GM23248 (cell line): Measurements from ENCODE around the gene VAV2. TPM values are rescaled to one million over a fixed set of nuclear protein-coding genes. Genes with fewer than 3 reads are reported as not detected.

Source experiments
- DNase-seq: peaks from one replicate; pipeline ENCODE4 v3.0.0-alpha.2; 2015
- H2AFZ ChIP-seq: fragments of 200-600 bp; sonication (generic); 2 replicates; pipeline ENCODE4 v1.6.1; 2016; ENCODE audit warnings: antibody characterized with exemption
- H3F3A ChIP-seq: fragments of 200-600 bp; sonication (generic); 2 replicates; pipeline ENCODE4 v1.6.1; 2016; ENCODE audit warnings: mild to moderate bottlenecking, antibody characterized with exemption, mixed run types; ENCODE audit not compliant: insufficient read depth
- H3K27ac ChIP-seq: fragments of 200-600 bp; sonication (generic); 2 replicates; pipeline ENCODE4 v1.5.1; 2016; ENCODE audit warnings: mild to moderate bottlenecking
- H3K27me3 ChIP-seq: fragments of 200-600 bp; sonication (generic); replicated peaks from 2 replicates; pipeline ENCODE4 v1.6.1; 2016; ENCODE audit warnings: mild to moderate bottlenecking; ENCODE audit not compliant: insufficient read depth
- H3K36me3 ChIP-seq: fragments of 200-600 bp; sonication (generic); 2 replicates; pipeline ENCODE4 v1.6.1; 2016; ENCODE audit warnings: low read depth, mild to moderate bottlenecking
- H3K4me1 ChIP-seq: fragments of 200-600 bp; sonication (generic); 2 replicates; pipeline ENCODE4 v1.6.1; 2016; ENCODE audit warnings: mild to moderate bottlenecking; ENCODE audit not compliant: insufficient read depth
- H3K4me2 ChIP-seq: fragments of 200-600 bp; sonication (generic); one replicate; pipeline ENCODE4 v1.6.1; 2016; ENCODE audit warnings: mild to moderate bottlenecking; ENCODE audit not compliant: unreplicated experiment
- H3K4me3 ChIP-seq: fragments of 200-600 bp; sonication (generic); 2 replicates; pipeline ENCODE4 v1.5.1; 2016; ENCODE audit warnings: mild to moderate bottlenecking
- H3K79me2 ChIP-seq: fragments of 200-600 bp; sonication (generic); 2 replicates; pipeline ENCODE4 v1.6.1; 2016; ENCODE audit warnings: mild to moderate bottlenecking; ENCODE audit not compliant: insufficient read depth
- H3K9ac ChIP-seq: fragments of 200-600 bp; sonication (generic); 2 replicates; pipeline ENCODE4 v1.6.1; 2016; ENCODE audit warnings: mild to moderate bottlenecking
- H3K9me2 ChIP-seq: fragments of 200-600 bp; sonication (generic); 2 replicates; pipeline ENCODE4 v1.6.1; 2016; ENCODE audit warnings: mixed run types, mild to moderate bottlenecking, moderate library complexity; ENCODE audit not compliant: insufficient read depth
- H3K9me3 ChIP-seq: fragments of 200-600 bp; sonication (generic); one replicate; pipeline ENCODE4 v1.6.1; 2017; ENCODE audit warnings: low read depth
- H4K20me1 ChIP-seq: fragments of 200-600 bp; sonication (generic); 2 replicates; pipeline ENCODE4 v1.6.0; 2016; ENCODE audit not compliant: insufficient read depth
- EZH2 ChIP-seq: fragments of 200-600 bp; sonication (generic); IDR thresholded peaks from 2 replicates; pipeline ENCODE4 v1.6.1; 2018; ENCODE audit warnings: antibody characterized with exemption, mild to moderate bottlenecking; ENCODE audit not compliant: insufficient read depth, poor library complexity, severe bottlenecking
- EZH2phosphoT487 ChIP-seq: fragments of 200-600 bp; sonication (generic); IDR thresholded peaks from 2 replicates; pipeline ENCODE4 v1.6.1; 2018; ENCODE audit warnings: antibody characterized with exemption, moderate library complexity, mild to moderate bottlenecking, low read depth; ENCODE audit not compliant: insufficient read depth
- WGBS, 2 experiments: methylation state at CpG; one replicate each; pipeline ENCODE4 v1.1.6; 2015 to 2017; ENCODE audit warnings: low lambda C conversion rate in 2 of 2, low coverage in 1 of 2; ENCODE audit errors: missing lambda C conversion rate in 2 of 2; 5-methylcytosine and 5-hydroxymethylcytosine counted together
- in situ Hi-C: fragments of 300-500 bp; cut with MboI; formaldehyde crosslinking; loops from 2 replicates; pipeline ENCODE4 v1.15.0; 2020
- polyA plus RNA-seq: library from polyadenylated mRNA; unstranded; fragments of >200 nt; fragmentation: Nextera tagmentation; extraction: Ambion mirVana; gene quantifications from 2 replicates; pipeline ENCODE4 v1.2.1, GENCODE V29; 2016
- total RNA-seq: library from RNA; depleted of rRNA; stranded (reverse); fragments of >200 nt; shearing (Covaris generic); gene quantifications from 2 replicates; pipeline ENCODE4 v1.2.3, GENCODE V29; 2014

VAV2 gene
- total and polyA plus RNA-seq, 2 experiments from 2014 or later, result 6.7 to 9.0 TPM

GRCh38 chr9:133879615-133880014, 112.5 kb downstream of the VAV2 start:
- in situ Hi-C loops, result no loop called here
- Histone ChIP-seq H2AFZ (no peak overlapping the region), H3K79me2 (peaks cover 55% of the 10 kb centered on the region), H3K4me3 (no peak overlapping the region), H3K4me1 (0 out of 2 replicates have a peak, but pooled peaks cover 1% of the 10 kb centered on the region), H4K20me1 (no peaks in the 10 kb centered on the region; the same call in 1 of the 2 replicates), H3K4me2 (no peak overlapping the region), H3K27ac (no peak overlapping the region), H3K9me2 (no peaks in the 10 kb centered on the region), H3K9ac (no peak overlapping the region), H3K36me3 (no peaks in the 10 kb centered on the region), H3K9me3 (no peaks in the 10 kb centered on the region), H3K27me3 (no peaks in the 10 kb centered on the region), H3F3A (no peaks in the 10 kb centered on the region)
- 95 to 97% methylated on average over 11 of the region's 11 CpGs for WGBS, 2 experiments
- no peak for TF ChIP-seq EZH2phosphoT487
- DNase-seq, result no peak

DNA sequence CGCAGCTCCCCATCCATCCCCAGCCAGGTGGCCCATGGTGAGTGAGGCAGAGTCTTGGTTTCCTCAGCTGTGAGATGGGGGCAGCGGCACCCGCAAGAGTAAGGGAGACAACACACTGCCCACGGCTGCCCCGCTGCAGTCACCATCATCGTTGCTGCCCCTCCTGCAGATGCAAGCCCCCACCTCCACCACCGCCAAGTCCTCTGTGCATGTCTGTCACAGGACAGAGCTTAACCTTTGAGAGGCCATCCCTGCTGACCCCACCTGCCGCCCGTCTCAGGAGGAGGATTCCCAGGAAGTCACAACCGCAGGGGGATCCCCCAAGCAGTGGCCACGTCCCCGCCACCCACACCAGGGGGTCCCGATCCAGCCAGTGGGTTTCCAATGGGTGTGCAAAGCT, 113.7 kb downstream of the VAV2 start:
- no peak overlapping the region for H3K4me3 ChIP-seq
- no peak overlapping the region for H3K27ac ChIP-seq
- in situ Hi-C loops, result no loop called here
- H3K36me3 ChIP-seq, result no peaks in the 10 kb centered on the region
- no peaks in the 10 kb centered on the region for H3K9me2 ChIP-seq
- 0 out of 2 replicates have a peak, but pooled peaks cover 5% of the 10 kb centered on the region for H3F3A ChIP-seq
- peaks cover 46% of the 10 kb centered on the region for H3K79me2 ChIP-seq
- H3K4me1 ChIP-seq, result peaks cover 13% of the 10 kb centered on the region; the same call in 1 of the 2 replicates
- no peak overlapping the region for H3K9ac ChIP-seq
- no peaks in the 10 kb centered on the region for H3K9me3 ChIP-seq
- H2AFZ ChIP-seq, result no peak overlapping the region
- TF ChIP-seq EZH2phosphoT487 (no peak), EZH2 (no peak)
- H4K20me1 ChIP-seq, result no peaks in the 10 kb centered on the region; the same call in 1 of the 2 replicates
- WGBS, 2 experiments, result 98 to 99% methylated on average over 13 of the region's 13 CpGs
- no peak for DNase-seq
- H3K27me3 ChIP-seq, result no peaks in the 10 kb centered on the region
- H3K4me2 ChIP-seq, result no peak overlapping the region

GRCh38 chr9:133877967-133878366, 114.2 kb downstream of the VAV2 start:
- H4K20me1 ChIP-seq, result no peaks in the 10 kb centered on the region; the same call in 1 of the 2 replicates
- no peak overlapping the region for H2AFZ ChIP-seq
- peaks cover 14% of the 10 kb centered on the region; the same call in 1 of the 2 replicates for H3K4me1 ChIP-seq
- no peak for TF ChIP-seq EZH2
- TF ChIP-seq EZH2phosphoT487, result no peak
- peaks cover 44% of the 10 kb centered on the region; the same call in 1 of the 2 replicates for H3K79me2 ChIP-seq
- H3F3A ChIP-seq, result 0 out of 2 replicates have a peak, but pooled peaks cover 6% of the 10 kb centered on the region
- H3K4me2 ChIP-seq, result no peak overlapping the region
- no peaks in the 10 kb centered on the region for H3K36me3 ChIP-seq
- H3K27me3 ChIP-seq, result no peaks in the 10 kb centered on the region
- H3K9me3 ChIP-seq, result no peaks in the 10 kb centered on the region
- no peak overlapping the region for H3K9ac ChIP-seq
- DNase-seq, result no peak
- in situ Hi-C loops, result no loop called here
- H3K27ac ChIP-seq, result no peak overlapping the region
- 88 to 91% methylated on average over 17 of the region's 17 CpGs for WGBS, 2 experiments
- H3K4me3 ChIP-seq, result no peak overlapping the region
- no peaks in the 10 kb centered on the region for H3K9me2 ChIP-seq

GRCh38 chr9:133877327-133877726, 114.8 kb downstream of the VAV2 start:
- WGBS, 2 experiments, result 49% methylated on average over 5 of the region's 5 CpGs
- no peak for TF ChIP-seq EZH2
- peaks cover 45% of the 10 kb centered on the region; the same call in 1 of the 2 replicates for H3K79me2 ChIP-seq
- H4K20me1 ChIP-seq, result no peaks in the 10 kb centered on the region; the same call in 1 of the 2 replicates
- H2AFZ ChIP-seq, result no peak overlapping the region
- no peaks in the 10 kb centered on the region for H3K36me3 ChIP-seq
- H3K27me3 ChIP-seq, result no peaks in the 10 kb centered on the region
- H3K27ac ChIP-seq, result no peak overlapping the region
- H3K4me1 ChIP-seq, result peaks cover 14% of the 10 kb centered on the region; the same call in 1 of the 2 replicates
- no peak overlapping the region for H3K4me2 ChIP-seq
- no peaks in the 10 kb centered on the region for H3K9me3 ChIP-seq
- H3K9me2 ChIP-seq, result no peaks in the 10 kb centered on the region
- H3K9ac ChIP-seq, result no peak overlapping the region
- 0 out of 2 replicates have a peak, but pooled peaks cover 6% of the 10 kb centered on the region for H3F3A ChIP-seq
- in situ Hi-C loops, result no loop called here
- no peak overlapping the region for H3K4me3 ChIP-seq
- DNase-seq, result no peak

- 72 to 88% methylated on average over 8 to 13 of the region's 13 CpGs for WGBS, 2 experiments
- no peak for DNase-seq
- Histone ChIP-seq H3K36me3 (no peaks in the 10 kb centered on the region), H3K9ac (no peak overlapping the region), H3F3A (0 out of 2 replicates have a peak, but pooled peaks cover 6% of the 10 kb centered on the region), H4K20me1 (no peaks in the 10 kb centered on the region; the same call in 1 of the 2 replicates), H3K79me2 (peaks cover 45% of the 10 kb centered on the region), H3K9me3 (no peaks in the 10 kb centered on the region), H3K4me2 (no peak overlapping the region), H3K27me3 (no peaks in the 10 kb centered on the region), H3K27ac (no peak overlapping the region), H3K4me1 (peaks cover 14% of the 10 kb centered on the region; the same call in 1 of the 2 replicates), H3K9me2 (no peaks in the 10 kb centered on the region), H3K4me3 (no peak overlapping the region), H2AFZ (no peak overlapping the region)
- TF ChIP-seq EZH2phosphoT487, result no peak
- no peak for TF ChIP-seq EZH2
- in situ Hi-C loops, result no loop called here
Measured at GRCh38 chr9:133876836-133877235, 115.3 kb downstream of the VAV2 start.
